Peyer's patch (tissue), 4 donors: Measurements from ENCODE around the gene GJD2.

Experiments
- CTCF ChIP-seq, 6 experiments: fragments of 450-650 bp in 4 of 6; fragments of 200-600 bp in 2 of 6; sonication (generic) in 1 of 6; IDR thresholded peaks; one replicate each; pipeline ENCODE4 v1.5.1; 2017 to 2019; ENCODE audit warnings: antibody characterized with exemption in 6 of 6, mild to moderate bottlenecking in 3 of 6, moderate library complexity in 1 of 6
- POLR2A ChIP-seq, 2 donors: fragments of 450-650 bp; IDR thresholded peaks; one replicate each; pipeline ENCODE4 v1.5.1; 2017; ENCODE audit warnings: antibody characterized with exemption in 2 of 2, mild to moderate bottlenecking in 2 of 2, moderate library complexity in 2 of 2

- TF ChIP-seq CTCF (IDR thresholded peaks at IDR 0.05): no peak
- no peak for TF ChIP-seq POLR2A (IDR thresholded peaks at IDR 0.05)
Observed at GRCh38 chr15:34734303-34734702, 20.5 kb downstream of the GJD2 start.
